Parietal lobe (tissue), 2 donors: Measurements from ENCODE around the gene ATP6V1G2. TPM values are rescaled to one million over a fixed set of nuclear protein-coding genes. Genes with fewer than 3 reads are reported as not detected.

ENCODE experiments used
- small RNA-seq: library from RNA; depleted of rRNA; stranded (forward); fragments of <200 nt; gene quantifications from one replicate; pipeline ENCODE3, GENCODE V24; 2014; ENCODE audit warnings: low replicate concordance
- total RNA-seq: library from RNA; depleted of rRNA; stranded (reverse); fragments of >200 nt; gene quantifications from one replicate; pipeline ENCODE4 v1.2.3, GENCODE V29; 2014

ATP6V1G2 gene
- 58.8 TPM for total RNA-seq

GRCh38 chr6:31546339-31546957, at the start of gene ATP6V1G2:
TSS of gene ATP6V1G2 (minus strand) at chr6:31546608. CDS start at chr6:31546559, 49 bp downstream.

DNA sequence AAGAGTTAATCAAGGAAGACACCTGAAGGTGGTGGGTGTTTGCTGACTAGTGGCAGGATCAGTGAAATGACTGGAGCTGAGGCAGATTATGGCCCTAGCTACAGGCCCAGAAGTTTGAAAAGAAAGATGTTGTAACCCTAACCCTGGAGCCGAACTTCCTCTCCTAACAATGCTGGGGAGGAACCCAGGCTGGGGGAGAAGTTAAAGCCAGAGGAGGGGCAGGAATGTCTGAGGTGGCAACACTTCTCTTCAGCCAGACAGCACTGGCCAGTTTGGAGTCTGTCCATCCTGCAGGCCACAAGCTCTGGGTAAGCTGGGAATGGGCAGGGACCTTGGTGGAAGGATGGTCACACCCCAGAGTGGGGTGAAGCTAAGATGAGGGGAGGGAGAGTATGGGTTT, 39.6 kb upstream of the ATP6V1G2 start, which contains the start of gene LST1:
LST1 (plus strand) TSS at position 270 of the 400 bp plus-strand sequence. CDS start 1,023 bp downstream, outside the sequence.

DNA sequence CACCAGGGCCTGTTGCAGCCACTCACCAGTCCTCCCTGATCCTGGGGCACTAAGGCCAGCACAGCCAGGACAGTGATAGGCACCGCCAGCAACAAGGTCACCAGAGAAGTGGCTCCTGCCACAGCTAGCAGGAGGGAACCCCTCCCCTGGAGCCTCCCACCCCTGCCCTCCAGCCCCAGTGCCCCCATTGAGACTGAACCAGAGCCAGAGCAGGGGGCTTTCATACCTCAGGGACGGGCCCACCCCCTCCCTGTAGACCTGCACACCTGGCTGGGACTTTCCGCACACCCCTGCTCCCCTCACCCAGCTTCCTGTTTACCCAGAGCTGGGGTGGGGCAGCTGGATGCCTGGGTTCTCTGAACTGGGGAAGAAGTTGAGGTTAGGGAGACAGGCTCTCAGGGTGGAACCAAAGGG, 35.8 kb upstream of the ATP6V1G2 start, which contains the start of gene LTB:
LTB (minus strand) TSS at position 195 of the 414 bp plus-strand sequence; CDS start at position 188, 7 bp downstream.

GRCh38 chr6:31575335-31575901, 29.0 kb upstream of the ATP6V1G2 start, which contains the start of gene TNF:
TSS of gene TNF (plus strand) at chr6:31575565. CDS start at chr6:31575742, 177 bp downstream.

GRCh38 chr6:31572041-31572911, 25.9 kb upstream of the ATP6V1G2 start, which contains the start of gene LTA:
TSS of gene LTA (plus strand) at chr6:31572289. CDS start at chr6:31572743, 454 bp downstream.

GRCh38 chr6:31546958-31547726, 734 bp upstream of the ATP6V1G2 start, which contains the start of gene NFKBIL1:
TSS of gene NFKBIL1 (plus strand) at chr6:31547608. CDS start at chr6:31547695, 87 bp downstream.

GRCh38 chr6:31541658-31542521, 4.5 kb downstream of the ATP6V1G2 start, which contains the start of gene DDX39B:
TSS of gene DDX39B (minus strand) at chr6:31542003. CDS start at chr6:31540532, 1,471 bp downstream.

GRCh38 chr6:31528821-31529328, 17.5 kb downstream of the ATP6V1G2 start, which contains the start of gene MCCD1:
TSS of gene MCCD1 (plus strand) at chr6:31528962. CDS start at chr6:31529015, 53 bp downstream.

GRCh38 chr6:31497531-31498476, 48.6 kb downstream of the ATP6V1G2 start, which contains the start of gene MICB:
TSS of gene MICB (plus strand) at chr6:31498145. CDS start at chr6:31498194, 49 bp downstream.

Small RNAs within 50 kb of the gene (small RNA-seq; reads per million reads assigned to genes)
- not detected for gene AL663061.1
- gene RF00019: not detected
- gene SNORD117: 396 reads per million, percentile 97 among the genes with 10 or more reads in this experiment
- gene SNORD84: not detected

Other genes with a start within 250 kb of the ATP6V1G2 start
- 15.0 TPM for gene HLA-B, start 189.4 kb downstream of the ATP6V1G2 start, total RNA-seq
- gene MICA, start 143.0 kb downstream of the ATP6V1G2 start, total RNA-seq: 0.63 TPM
- 0.31 TPM for gene MICB, start 48.5 kb downstream of the ATP6V1G2 start, total RNA-seq
- not detected for gene MCCD1, start 17.6 kb downstream of the ATP6V1G2 start, total RNA-seq
- gene DDX39B, start 4.6 kb downstream of the ATP6V1G2 start, total RNA-seq: 296 TPM
- gene NFKBIL1, start 1.0 kb upstream of the ATP6V1G2 start, total RNA-seq: 15.3 TPM
- gene LTA, start 25.7 kb upstream of the ATP6V1G2 start, total RNA-seq: not detected
- not detected for gene TNF, start 29.0 kb upstream of the ATP6V1G2 start, total RNA-seq
- not detected for gene LTB, start 35.8 kb upstream of the ATP6V1G2 start, total RNA-seq
- not detected for gene LST1, start 39.7 kb upstream of the ATP6V1G2 start, total RNA-seq
- not detected for gene NCR3, start 46.4 kb upstream of the ATP6V1G2 start, total RNA-seq
- 3.4 TPM for gene AIF1, start 68.6 kb upstream of the ATP6V1G2 start, total RNA-seq
- 94.8 TPM for gene PRRC2A, start 74.1 kb upstream of the ATP6V1G2 start, total RNA-seq
- 177 TPM for gene BAG6, start 106.1 kb upstream of the ATP6V1G2 start, total RNA-seq
- gene APOM, start 109.3 kb upstream of the ATP6V1G2 start, total RNA-seq: 2.2 TPM
- 17.2 TPM for gene C6orf47, start 114.2 kb upstream of the ATP6V1G2 start, total RNA-seq
- 11.3 TPM for gene GPANK1, start 118.4 kb upstream of the ATP6V1G2 start, total RNA-seq
- gene CSNK2B, start 119.5 kb upstream of the ATP6V1G2 start, total RNA-seq: 83.6 TPM
- gene LY6G5B, start 123.4 kb upstream of the ATP6V1G2 start, total RNA-seq: 13.5 TPM
- 5.6 TPM for gene LY6G5C, start 134.5 kb upstream of the ATP6V1G2 start, total RNA-seq
- gene ABHD16A, start 156.7 kb upstream of the ATP6V1G2 start, total RNA-seq: 67.9 TPM
- gene LY6G6F, start 160.3 kb upstream of the ATP6V1G2 start, total RNA-seq: not detected
- gene LY6G6D, start 168.7 kb upstream of the ATP6V1G2 start, total RNA-seq: not detected
- not detected for gene LY6G6C, start 175.1 kb upstream of the ATP6V1G2 start, total RNA-seq
- not detected for gene MPIG6B, start 176.8 kb upstream of the ATP6V1G2 start, total RNA-seq
- gene DDAH2, start 182.7 kb upstream of the ATP6V1G2 start, total RNA-seq: 126 TPM
- 20.0 TPM for gene CLIC1, start 189.9 kb upstream of the ATP6V1G2 start, total RNA-seq
- gene MSH5, start 193.4 kb upstream of the ATP6V1G2 start, total RNA-seq: 14.1 TPM
- 1.3 TPM for gene SAPCD1, start 216.0 kb upstream of the ATP6V1G2 start, total RNA-seq
- gene VWA7, start 230.7 kb upstream of the ATP6V1G2 start, total RNA-seq: 0.31 TPM
- gene VARS1, start 249.1 kb upstream of the ATP6V1G2 start, total RNA-seq: 57.9 TPM